ENCODE data around the gene RGS7. TPM values are rescaled to one million over a fixed set of nuclear protein-coding genes. Genes with fewer than 3 reads are reported as not detected.

Gene RGS7
- total and polyA plus RNA-seq, 2 of the 4 experiments (the other 2 are of a cell fraction) = 0.58 to 0.72 TPM

DNA sequence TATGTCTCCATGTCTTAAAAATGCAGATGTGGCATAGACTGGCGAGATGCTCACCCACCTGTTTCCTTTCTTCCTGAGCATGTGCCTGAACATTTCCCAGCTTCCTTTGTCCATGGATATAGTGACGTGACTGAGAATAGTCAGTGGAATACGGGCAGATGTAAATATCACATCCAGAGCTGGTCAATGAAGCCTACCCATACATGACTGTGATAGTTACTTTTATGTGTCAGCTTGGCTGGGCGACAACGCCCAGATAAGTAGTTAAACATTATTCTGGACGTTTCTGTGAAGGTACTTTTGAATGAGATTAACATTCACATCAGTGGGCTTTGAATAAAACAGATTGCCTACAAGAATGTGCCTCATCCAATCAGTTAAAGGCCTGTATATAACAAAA lies 135.7 kb downstream of the RGS7 start:
- ATAC-seq (ENCODE audit: low read depth) (no peak), DNase-seq (no peak)
- H2AK5ac ChIP-seq (ENCODE audit: low read depth, low read length) = no peak overlapping the region
- no peak overlapping the region for H3K4me2 ChIP-seq (ENCODE audit: low read depth, low read length)
- no CpG with 5 or more reads among the region's 6 CpGs for WGBS, 2 experiments (ENCODE audit: extremely low coverage in 2 of 2, insufficient read length in 1 of 2)
- H3K9me3 ChIP-seq (ENCODE audit: control insufficient read depth, insufficient read depth, low read length) = peaks cover 10% of the 10 kb centered on the region; the same call in 1 of the 2 replicates
- H3K14ac ChIP-seq (replicated peaks; ENCODE audit: low read depth, low read length) = no peak overlapping the region
- no peak overlapping the region for H3K23ac ChIP-seq (ENCODE audit: low read depth, low read length)
- intact Hi-C loops (cut with micrococcal nuclease) = no loop called here
- POLR2A ChIA-PET (ENCODE audit: unreplicated experiment) = no interaction called here
- no peaks in the 10 kb centered on the region for H3K79me1 ChIP-seq (ENCODE audit: low read depth in 1 of 2, low read length in 2 of 2)
- H4K8ac ChIP-seq (ENCODE audit: low read depth in 2 of 2, low read length in 2 of 2) = no peak overlapping the region
- H3K27me3 ChIP-seq (ENCODE audit: control insufficient read depth, insufficient read depth, low read length) = no peaks in the 10 kb centered on the region
- TF ChIP-seq POLR2A (IDR thresholded peaks at IDR 0.05; ENCODE audit: low read depth, low read length) = no peak
- no peak for TF ChIP-seq RFX5 (IDR thresholded peaks at IDR 0.05; ENCODE audit: low read depth, low read length)
- no peak for TF ChIP-seq FOS (IDR thresholded peaks at IDR 0.05; ENCODE audit: low read depth, low read length)
- TF ChIP-seq, protein P1, sequence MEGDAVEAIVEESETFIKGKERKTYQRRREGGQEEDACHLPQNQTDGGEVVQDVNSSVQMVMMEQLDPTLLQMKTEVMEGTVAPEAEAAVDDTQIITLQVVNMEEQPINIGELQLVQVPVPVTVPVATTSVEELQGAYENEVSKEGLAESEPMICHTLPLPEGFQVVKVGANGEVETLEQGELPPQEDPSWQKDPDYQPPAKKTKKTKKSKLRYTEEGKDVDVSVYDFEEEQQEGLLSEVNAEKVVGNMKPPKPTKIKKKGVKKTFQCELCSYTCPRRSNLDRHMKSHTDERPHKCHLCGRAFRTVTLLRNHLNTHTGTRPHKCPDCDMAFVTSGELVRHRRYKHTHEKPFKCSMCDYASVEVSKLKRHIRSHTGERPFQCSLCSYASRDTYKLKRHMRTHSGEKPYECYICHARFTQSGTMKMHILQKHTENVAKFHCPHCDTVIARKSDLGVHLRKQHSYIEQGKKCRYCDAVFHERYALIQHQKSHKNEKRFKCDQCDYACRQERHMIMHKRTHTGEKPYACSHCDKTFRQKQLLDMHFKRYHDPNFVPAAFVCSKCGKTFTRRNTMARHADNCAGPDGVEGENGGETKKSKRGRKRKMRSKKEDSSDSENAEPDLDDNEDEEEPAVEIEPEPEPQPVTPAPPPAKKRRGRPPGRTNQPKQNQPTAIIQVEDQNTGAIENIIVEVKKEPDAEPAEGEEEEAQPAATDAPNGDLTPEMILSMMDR (conservative IDR thresholded peaks at IDR 0.05; ENCODE audit: low read depth, low read length) = no peak
- TF ChIP-seq MAFK (IDR thresholded peaks at IDR 0.05; ENCODE audit: low read depth, low read length) = no peak
- TF ChIP-seq USF2 (IDR thresholded peaks at IDR 0.05; ENCODE audit: low read depth, low read length) = no peak
- no peak for TF ChIP-seq MAZ (IDR thresholded peaks at IDR 0.05; ENCODE audit: borderline replicate concordance, low read depth, low read length)
- no peak for TF ChIP-seq BHLHE40 (IDR thresholded peaks at IDR 0.05; ENCODE audit: low read depth, low read length)
- TF ChIP-seq, protein P2, sequence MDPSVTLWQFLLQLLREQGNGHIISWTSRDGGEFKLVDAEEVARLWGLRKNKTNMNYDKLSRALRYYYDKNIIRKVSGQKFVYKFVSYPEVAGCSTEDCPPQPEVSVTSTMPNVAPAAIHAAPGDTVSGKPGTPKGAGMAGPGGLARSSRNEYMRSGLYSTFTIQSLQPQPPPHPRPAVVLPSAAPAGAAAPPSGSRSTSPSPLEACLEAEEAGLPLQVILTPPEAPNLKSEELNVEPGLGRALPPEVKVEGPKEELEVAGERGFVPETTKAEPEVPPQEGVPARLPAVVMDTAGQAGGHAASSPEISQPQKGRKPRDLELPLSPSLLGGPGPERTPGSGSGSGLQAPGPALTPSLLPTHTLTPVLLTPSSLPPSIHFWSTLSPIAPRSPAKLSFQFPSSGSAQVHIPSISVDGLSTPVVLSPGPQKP (IDR thresholded peaks at IDR 0.05; ENCODE audit: borderline replicate concordance, low read depth, low read length) = no peak
- no peak for TF ChIP-seq NFE2L2 (IDR thresholded peaks at IDR 0.05; ENCODE audit: low read depth, low read length)
- TF ChIP-seq SMC3 (IDR thresholded peaks at IDR 0.05; ENCODE audit: low read depth, low read length) = no peak
- no peak for TF ChIP-seq RCOR1 (IDR thresholded peaks at IDR 0.05; ENCODE audit: insufficient replicate concordance, low read length)
- TF ChIP-seq MXI1 (IDR thresholded peaks at IDR 0.05; ENCODE audit: borderline replicate concordance, low read depth, low read length) = no peak
- TF ChIP-seq CHD1 (IDR thresholded peaks at IDR 0.05; ENCODE audit: low read depth, low read length) = no peak
- TF ChIP-seq CEBPB (IDR thresholded peaks at IDR 0.05; ENCODE audit: low read depth, low read length) = no peak
- H3K4me1 ChIP-seq (ENCODE audit: control insufficient read depth, insufficient read depth, low read length) = no peaks in the 10 kb centered on the region
- H3K18ac ChIP-seq (ENCODE audit: low read depth, low read length) = no peak overlapping the region
- no peak overlapping the region for H2BK20ac ChIP-seq (ENCODE audit: low read depth, low read length)
- no peak overlapping the region for H3K4me3 ChIP-seq (ENCODE audit: insufficient read depth, low read depth, low read length)
- H4K20me1 ChIP-seq (ENCODE audit: insufficient read depth, low read length) = no peaks in the 10 kb centered on the region
- H2BK120ac ChIP-seq (ENCODE audit: low read depth, low read length) = no peak overlapping the region
- no peak overlapping the region for H3K9ac ChIP-seq (ENCODE audit: low read depth, low read length)
- H4K91ac ChIP-seq (ENCODE audit: insufficient read depth, low read depth, low read length) = no peak overlapping the region
- no peak overlapping the region for H3K56ac ChIP-seq (ENCODE audit: extremely low read depth, insufficient read depth, low read length)
- dilution Hi-C loops (cut with HindIII; ENCODE audit: low sequenced_read_pairs, unreplicated experiment) = no loop called here
- H3K36me3 ChIP-seq (ENCODE audit: control insufficient read depth, insufficient read depth, low read length) = no peaks in the 10 kb centered on the region
- no peak overlapping the region for H2AK9ac ChIP-seq (replicated peaks; ENCODE audit: low read depth, low read length, poor library complexity)
- no peaks in the 10 kb centered on the region for H3K9me1 ChIP-seq (ENCODE audit: insufficient read depth, low read length)
- H2BK15ac ChIP-seq (ENCODE audit: low read depth, low read length) = no peak overlapping the region
- H4K5ac ChIP-seq (ENCODE audit: low read depth, low read length) = no peak overlapping the region
- in situ Hi-C loops (cut with MboI; ENCODE audit: low sequenced_read_pairs) = no loop called here
- H3K4ac ChIP-seq (ENCODE audit: low read depth, low read length) = no peak overlapping the region
- H2BK5ac ChIP-seq (ENCODE audit: low read depth, low read length, poor library complexity, severe bottlenecking) = no peak overlapping the region
- no peak overlapping the region for H3K27ac ChIP-seq (ENCODE audit: insufficient read depth, low read length)
- CTCF ChIA-PET = no interaction called here
- no peak overlapping the region for H2AFZ ChIP-seq (replicated peaks; ENCODE audit: low read length, poor library complexity)
- no TSS peak for BruUV-seq (replicated peaks)

All from IMR-90 (cell line).